Measurements from ENCODE around the gene LRFN5. TPM values are rescaled to one million over a fixed set of nuclear protein-coding genes. Genes with fewer than 3 reads are reported as not detected.

The LRFN5 gene
- total and polyA plus RNA-seq, 10 of the 15 experiments (the other 5 are each of a cell fraction or from before 2014, with no cell fraction given) = 0.06 to 1.2 TPM; not detected in 8

DNA sequence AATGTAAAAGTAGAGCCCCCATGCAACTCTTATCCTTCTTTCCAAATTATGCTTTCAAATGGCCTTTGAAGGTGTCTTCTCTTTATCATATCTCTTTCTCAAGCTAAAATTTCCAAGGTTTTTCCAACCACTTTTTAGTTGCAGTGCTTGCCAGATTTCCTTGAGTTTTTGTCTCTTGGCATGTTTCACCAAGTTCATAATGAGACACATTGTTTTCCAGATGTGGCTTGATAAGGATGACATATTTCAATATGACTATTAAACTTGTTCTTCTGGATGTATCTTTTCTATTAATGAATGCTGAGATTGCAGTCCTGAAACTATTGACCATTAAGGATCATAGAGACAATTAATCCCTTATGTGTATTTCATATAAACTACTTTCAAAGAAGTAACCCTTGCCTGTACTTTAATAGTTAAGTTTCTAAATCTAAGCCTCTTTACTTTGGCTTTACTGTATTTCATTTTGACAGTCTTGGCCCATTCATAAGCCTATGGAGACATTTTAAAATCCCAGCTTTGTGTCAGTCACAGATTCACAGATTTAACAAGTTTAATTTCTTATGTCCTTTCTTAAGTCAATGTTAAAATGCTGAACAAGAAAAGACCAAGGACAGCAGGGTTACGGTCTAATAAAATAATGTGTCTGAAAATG, 151.5 kb downstream of the LRFN5 start:
- no peak for FAIRE-seq
- H3K9me3 ChIP-seq (replicated peaks; ENCODE audit: control insufficient read depth, insufficient read depth, low read length) = no peaks in the 10 kb centered on the region
- CTCF ChIA-PET = no interaction called here

DNA sequence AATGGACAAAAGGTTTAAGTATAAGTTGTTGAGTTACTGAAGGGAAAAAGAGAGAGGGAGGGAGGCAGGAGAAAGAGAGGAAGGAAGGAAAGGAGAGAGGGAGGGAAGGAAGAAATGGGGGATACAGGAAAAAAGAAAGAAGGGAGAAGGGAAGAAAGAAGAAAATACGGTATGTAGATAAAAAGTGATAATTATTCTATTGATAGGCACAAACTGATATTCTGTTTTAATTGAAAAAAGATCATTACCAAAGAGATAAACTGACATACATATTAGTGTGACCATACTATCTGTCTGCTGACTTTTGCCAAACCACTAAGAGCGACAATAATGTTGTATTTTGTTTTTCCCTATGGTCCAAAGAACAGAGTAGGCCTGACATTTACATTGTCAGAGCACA, 154.5 kb downstream of the LRFN5 start:
- ATAC-seq (no peak), FAIRE-seq (no peak), DNase-seq (ENCODE audit: low read depth, low spot score) (no peak)
- RAD21 ChIA-PET (ENCODE audit: unreplicated experiment) = no interaction called here
- H3K9ac ChIP-seq (ENCODE audit: control insufficient read depth, insufficient read depth, low read length) = no peak overlapping the region
- intact Hi-C loops (cut with micrococcal nuclease; ENCODE audit: unreplicated experiment) (no loop called here), in situ Hi-C loops (cut with MboI) (no loop called here)
- SMC1A ChIA-PET (ENCODE audit: uncharacterized antibody, unreplicated experiment) = no interaction called here
- 19% methylated on average over 2 of the region's 2 CpGs for WGBS (ENCODE audit: insufficient coverage, insufficient replicate concordance, low lambda C conversion rate, missing lambda C conversion rate)
- no peak overlapping the region for H3K4me2 ChIP-seq (ENCODE audit: control insufficient read depth, insufficient read depth)
- H4K20me1 ChIP-seq (ENCODE audit: control insufficient read depth, insufficient read depth) = no peaks in the 10 kb centered on the region
- H3K36me3 ChIP-seq (ENCODE audit: control insufficient read depth in 2 of 2, insufficient read depth in 2 of 2, low read length in 1 of 2) = no peaks in the 10 kb centered on the region
- BruUV-seq (replicated peaks) = no TSS peak
- CTCF ChIA-PET = no interaction called here
- POLR2A ChIA-PET = no interaction called here
- no peak overlapping the region for H2AFZ ChIP-seq (ENCODE audit: control insufficient read depth, low read depth, low read length)
- no peaks in the 10 kb centered on the region for H3K4me1 ChIP-seq (ENCODE audit: control insufficient read depth, insufficient read depth, low read length)
- H3K79me2 ChIP-seq (ENCODE audit: control insufficient read depth, insufficient read depth, low read length) = no peaks in the 10 kb centered on the region
- no peaks in the 10 kb centered on the region for H3K27me3 ChIP-seq (replicated peaks in 1 of 2; ENCODE audit: control insufficient read depth in 2 of 2, insufficient read depth in 2 of 2, low read length in 1 of 2)
- no peaks in the 10 kb centered on the region for H3K9me3 ChIP-seq (replicated peaks; ENCODE audit: control insufficient read depth, insufficient read depth, low read length)
- H3K4me3 ChIP-seq = no peak overlapping the region
- no peak overlapping the region for H3K27ac ChIP-seq (ENCODE audit: control insufficient read depth, insufficient read depth)
- TF ChIP-seq CREM (IDR thresholded peaks at IDR 0.05; ENCODE audit: low read depth) (no peak), CHD4 (IDR thresholded peaks at IDR 0.05) (no peak), POU2F2 (IDR thresholded peaks at IDR 0.05; ENCODE audit: borderline replicate concordance, low read depth, low read length) (no peak), HDGF (IDR thresholded peaks at IDR 0.05) (no peak), SREBF1 (IDR thresholded peaks at IDR 0.05; ENCODE audit: low read length) (no peak), SPI1 (IDR thresholded peaks at IDR 0.05; ENCODE audit: borderline replicate concordance, insufficient read depth, low read depth, low read length) (no peak)
- TF ChIP-seq, protein P1, sequence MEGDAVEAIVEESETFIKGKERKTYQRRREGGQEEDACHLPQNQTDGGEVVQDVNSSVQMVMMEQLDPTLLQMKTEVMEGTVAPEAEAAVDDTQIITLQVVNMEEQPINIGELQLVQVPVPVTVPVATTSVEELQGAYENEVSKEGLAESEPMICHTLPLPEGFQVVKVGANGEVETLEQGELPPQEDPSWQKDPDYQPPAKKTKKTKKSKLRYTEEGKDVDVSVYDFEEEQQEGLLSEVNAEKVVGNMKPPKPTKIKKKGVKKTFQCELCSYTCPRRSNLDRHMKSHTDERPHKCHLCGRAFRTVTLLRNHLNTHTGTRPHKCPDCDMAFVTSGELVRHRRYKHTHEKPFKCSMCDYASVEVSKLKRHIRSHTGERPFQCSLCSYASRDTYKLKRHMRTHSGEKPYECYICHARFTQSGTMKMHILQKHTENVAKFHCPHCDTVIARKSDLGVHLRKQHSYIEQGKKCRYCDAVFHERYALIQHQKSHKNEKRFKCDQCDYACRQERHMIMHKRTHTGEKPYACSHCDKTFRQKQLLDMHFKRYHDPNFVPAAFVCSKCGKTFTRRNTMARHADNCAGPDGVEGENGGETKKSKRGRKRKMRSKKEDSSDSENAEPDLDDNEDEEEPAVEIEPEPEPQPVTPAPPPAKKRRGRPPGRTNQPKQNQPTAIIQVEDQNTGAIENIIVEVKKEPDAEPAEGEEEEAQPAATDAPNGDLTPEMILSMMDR (IDR thresholded peaks at IDR 0.05 in 2 of 3, conservative IDR thresholded peaks at IDR 0.05 in 1 of 3; ENCODE audit: control insufficient read depth in 2 of 3, extremely low read depth in 1 of 3, insufficient read depth in 1 of 3, low read depth in 3 of 3, low read length in 3 of 3) = no peak
- TF ChIP-seq, protein P2, sequence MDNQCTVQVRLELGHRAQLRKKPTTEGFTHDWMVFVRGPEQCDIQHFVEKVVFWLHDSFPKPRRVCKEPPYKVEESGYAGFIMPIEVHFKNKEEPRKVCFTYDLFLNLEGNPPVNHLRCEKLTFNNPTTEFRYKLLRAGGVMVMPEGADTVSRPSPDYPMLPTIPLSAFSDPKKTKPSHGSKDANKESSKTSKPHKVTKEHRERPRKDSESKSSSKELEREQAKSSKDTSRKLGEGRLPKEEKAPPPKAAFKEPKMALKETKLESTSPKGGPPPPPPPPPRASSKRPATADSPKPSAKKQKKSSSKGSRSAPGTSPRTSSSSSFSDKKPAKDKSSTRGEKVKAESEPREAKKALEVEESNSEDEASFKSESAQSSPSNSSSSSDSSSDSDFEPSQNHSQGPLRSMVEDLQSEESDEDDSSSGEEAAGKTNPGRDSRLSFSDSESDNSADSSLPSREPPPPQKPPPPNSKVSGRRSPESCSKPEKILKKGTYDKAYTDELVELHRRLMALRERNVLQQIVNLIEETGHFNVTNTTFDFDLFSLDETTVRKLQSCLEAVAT (IDR thresholded peaks at IDR 0.05) = no peak
- TF ChIP-seq, protein P3, sequence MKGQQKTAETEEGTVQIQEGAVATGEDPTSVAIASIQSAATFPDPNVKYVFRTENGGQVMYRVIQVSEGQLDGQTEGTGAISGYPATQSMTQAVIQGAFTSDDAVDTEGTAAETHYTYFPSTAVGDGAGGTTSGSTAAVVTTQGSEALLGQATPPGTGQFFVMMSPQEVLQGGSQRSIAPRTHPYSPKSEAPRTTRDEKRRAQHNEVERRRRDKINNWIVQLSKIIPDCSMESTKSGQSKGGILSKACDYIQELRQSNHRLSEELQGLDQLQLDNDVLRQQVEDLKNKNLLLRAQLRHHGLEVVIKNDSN (IDR thresholded peaks at IDR 0.05; ENCODE audit: borderline replicate concordance, extremely low read length, insufficient read depth, low read depth, low read length) = no peak

More for the DNA sequence above, 151.5 kb downstream of the LRFN5 start:
- Histone ChIP-seq H3K36me3 (ENCODE audit: control insufficient read depth in 2 of 2, insufficient read depth in 2 of 2, low read length in 1 of 2) (no peaks in the 10 kb centered on the region), H3K4me1 (ENCODE audit: control insufficient read depth, insufficient read depth, low read length) (no peaks in the 10 kb centered on the region), H3K27ac (ENCODE audit: control insufficient read depth, insufficient read depth) (no peak overlapping the region), H3K27me3 (replicated peaks in 1 of 2; ENCODE audit: control insufficient read depth in 2 of 2, insufficient read depth in 2 of 2, low read length in 1 of 2) (no peaks in the 10 kb centered on the region), H2AFZ (ENCODE audit: control insufficient read depth, low read depth, low read length) (no peak overlapping the region), H3K4me2 (ENCODE audit: control insufficient read depth, insufficient read depth) (no peak overlapping the region), H3K4me3 (no peak overlapping the region), H3K79me2 (ENCODE audit: control insufficient read depth, insufficient read depth, low read length) (no peaks in the 10 kb centered on the region), H4K20me1 (ENCODE audit: control insufficient read depth, insufficient read depth) (no peaks in the 10 kb centered on the region), H3K9ac (ENCODE audit: control insufficient read depth, insufficient read depth, low read length) (no peak overlapping the region)
- ChIA-PET RAD21 (ENCODE audit: unreplicated experiment) (no interaction called here), POLR2A (no interaction called here), SMC1A (ENCODE audit: uncharacterized antibody, unreplicated experiment) (no interaction called here)
- in situ Hi-C loops (cut with MboI) = no loop called here
- no peak for DNase-seq (ENCODE audit: low read depth, low spot score)
- no peak for ATAC-seq
- intact Hi-C loops (cut with micrococcal nuclease; ENCODE audit: unreplicated experiment) = no loop called here
- TF ChIP-seq, protein P4, sequence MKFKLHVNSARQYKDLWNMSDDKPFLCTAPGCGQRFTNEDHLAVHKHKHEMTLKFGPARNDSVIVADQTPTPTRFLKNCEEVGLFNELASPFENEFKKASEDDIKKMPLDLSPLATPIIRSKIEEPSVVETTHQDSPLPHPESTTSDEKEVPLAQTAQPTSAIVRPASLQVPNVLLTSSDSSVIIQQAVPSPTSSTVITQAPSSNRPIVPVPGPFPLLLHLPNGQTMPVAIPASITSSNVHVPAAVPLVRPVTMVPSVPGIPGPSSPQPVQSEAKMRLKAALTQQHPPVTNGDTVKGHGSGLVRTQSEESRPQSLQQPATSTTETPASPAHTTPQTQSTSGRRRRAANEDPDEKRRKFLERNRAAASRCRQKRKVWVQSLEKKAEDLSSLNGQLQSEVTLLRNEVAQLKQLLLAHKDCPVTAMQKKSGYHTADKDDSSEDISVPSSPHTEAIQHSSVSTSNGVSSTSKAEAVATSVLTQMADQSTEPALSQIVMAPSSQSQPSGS (IDR thresholded peaks at IDR 0.05; ENCODE audit: low read length) = no peak
- no peak for TF ChIP-seq SRF (IDR thresholded peaks at IDR 0.05; ENCODE audit: low read depth in 2 of 2, low read length in 2 of 2)
- no peak for TF ChIP-seq CREB1 (IDR thresholded peaks at IDR 0.05; ENCODE audit: low read depth)
- BruUV-seq (replicated peaks) = no TSS peak
- 35% methylated on average over 1 of the region's 1 CpG for WGBS (ENCODE audit: insufficient coverage, insufficient replicate concordance, low lambda C conversion rate, missing lambda C conversion rate)

Measured in GM12878 (cell line).